GM12892 (cell line): ENCODE results near the gene CIBAR2.
"Not testable (repeated sequence)": the region's sequence is repeated elsewhere in the genome, so short reads cannot be mapped to it uniquely, and the experiment has no call there.

Source experiments
- DNase-seq: peaks from one replicate; pipeline ENCODE4 v3.0.0; 2011; ENCODE audit not compliant: insufficient read length
- FAIRE-seq: peaks from 2 replicates; lab custom pipeline; 2011; peaks lifted over from hg19 to GRCh38; lab: Jason Lieb, UNC
- POLR2A ChIP-seq: IDR thresholded peaks from 2 replicates; pipeline ENCODE4 v1.6.1; 2011; ENCODE audit warnings: low read depth, low read length, control low read depth
- POLR2AphosphoS5 ChIP-seq: IDR thresholded peaks from 2 replicates; pipeline ENCODE4 v1.6.1; 2011; ENCODE audit warnings: low read depth, low read length, control low read depth
- TAF1 ChIP-seq: IDR thresholded peaks from 2 replicates; pipeline ENCODE4 v1.6.1; 2011; ENCODE audit warnings: low read depth, mild to moderate bottlenecking, control low read depth, low read length, borderline replicate concordance

Gene CIBAR2

GRCh38 chr16:85124636-85125346 is 12.5 kb upstream of the CIBAR2 start:
- no peak for TF ChIP-seq POLR2AphosphoS5
- TF ChIP-seq TAF1, result no peak
- no peak for TF ChIP-seq POLR2A
- DNase-seq, result no peak

GRCh38 chr16:85123891-85124635 is 11.8 kb upstream of the CIBAR2 start:
- FAIRE-seq (no peak), DNase-seq (no peak)
- TF ChIP-seq POLR2AphosphoS5 (no peak), TAF1 (no peak), POLR2A (no peak)

More at GRCh38 chr16:85124636-85125346, 12.5 kb upstream of the CIBAR2 start:
- no peak for FAIRE-seq

DNA sequence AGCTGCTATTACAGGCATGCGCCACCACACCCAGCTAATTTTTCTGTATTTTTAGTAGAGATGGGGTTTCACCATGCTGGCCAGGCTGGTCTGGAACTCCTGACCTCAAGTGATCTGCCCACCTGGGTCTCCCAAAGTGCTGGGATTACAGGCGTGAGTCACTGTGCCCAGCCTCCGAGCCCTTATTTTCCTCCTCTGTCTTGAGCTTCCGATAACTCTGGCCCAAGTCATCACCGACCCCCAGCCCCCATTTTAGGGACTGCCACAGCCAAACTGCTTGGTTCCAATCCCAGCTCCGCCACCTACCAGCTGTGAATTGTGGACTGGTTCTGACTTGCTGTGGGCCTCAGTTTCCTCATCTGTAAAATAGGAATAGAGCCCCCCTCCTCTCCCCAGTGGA is 11.2 kb upstream of the CIBAR2 start:
- not testable (repeated sequence) for FAIRE-seq

GRCh38 chr16:85120006-85120340 is 7.7 kb upstream of the CIBAR2 start:
- no peak for FAIRE-seq
- no peak for DNase-seq
- TF ChIP-seq POLR2A (no peak), TAF1 (no peak)

More for the DNA sequence above, 11.2 kb upstream of the CIBAR2 start:
- not testable (repeated sequence) for DNase-seq

DNA sequence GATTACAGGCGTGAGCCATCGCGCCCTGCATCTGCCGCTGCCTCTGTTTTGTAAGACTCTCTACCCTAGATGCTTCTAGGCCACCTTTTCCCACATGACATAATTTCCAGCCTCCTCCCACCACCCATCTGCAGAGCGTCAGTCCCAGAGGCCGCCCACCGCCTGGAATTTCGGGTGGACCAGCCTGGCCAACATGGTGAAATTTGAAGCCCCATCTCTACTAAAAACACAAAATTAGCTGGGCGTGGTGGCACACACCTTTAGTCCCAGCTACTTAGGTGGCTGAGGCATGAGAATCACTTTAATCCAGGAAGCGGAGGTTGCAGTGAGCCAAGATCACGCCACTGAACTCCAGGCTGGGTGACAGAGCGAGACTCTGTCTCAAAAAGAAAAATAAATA is 5.1 kb upstream of the CIBAR2 start:
- no peak for DNase-seq
- no peak for FAIRE-seq
- TF ChIP-seq TAF1, result no peak
- TF ChIP-seq POLR2AphosphoS5, result no peak
- TF ChIP-seq POLR2A, result no peak

GRCh38 chr16:85114909-85115567 is 2.8 kb upstream of the CIBAR2 start:
- TF ChIP-seq POLR2A, result no peak
- no peak for TF ChIP-seq POLR2AphosphoS5
- TF ChIP-seq TAF1, result no peak
- peak; percentile 90 for DNase-seq
- peak; percentile 89 for FAIRE-seq

GRCh38 chr16:85113913-85114312 is 1.6 kb upstream of the CIBAR2 start:
- FAIRE-seq (no peak), DNase-seq (no peak)
- no peak for TF ChIP-seq POLR2A

- DNase-seq (no peak), FAIRE-seq (no peak)
- TF ChIP-seq POLR2AphosphoS5, result no peak
- no peak for TF ChIP-seq POLR2A
- no peak for TF ChIP-seq TAF1
Observed at GRCh38 chr16:85113168-85113733, 979 bp upstream of the CIBAR2 start.

DNA sequence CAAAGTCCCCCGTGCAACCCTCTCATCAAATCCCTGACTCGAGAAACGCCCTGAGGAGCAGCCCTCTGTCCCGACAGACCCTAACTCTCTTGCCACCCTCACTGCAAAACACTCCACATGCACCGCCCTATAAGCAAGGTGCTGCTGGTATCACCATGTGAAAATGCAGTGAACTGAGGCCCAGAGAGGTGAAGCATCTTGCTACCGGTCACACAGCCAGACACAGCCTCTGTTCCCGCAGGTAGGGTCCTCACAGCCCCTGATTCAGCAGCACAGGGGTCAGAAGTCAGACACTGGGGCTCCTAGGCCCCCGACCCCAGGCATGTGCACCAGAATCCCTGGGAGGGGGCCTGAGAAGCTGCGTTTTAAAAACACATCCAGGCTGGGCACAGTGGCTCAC is 1.1 kb downstream of the CIBAR2 start:
- FAIRE-seq, result no peak
- TF ChIP-seq TAF1 (no peak), POLR2A (no peak), POLR2AphosphoS5 (no peak)
- DNase-seq, result no peak

DNA sequence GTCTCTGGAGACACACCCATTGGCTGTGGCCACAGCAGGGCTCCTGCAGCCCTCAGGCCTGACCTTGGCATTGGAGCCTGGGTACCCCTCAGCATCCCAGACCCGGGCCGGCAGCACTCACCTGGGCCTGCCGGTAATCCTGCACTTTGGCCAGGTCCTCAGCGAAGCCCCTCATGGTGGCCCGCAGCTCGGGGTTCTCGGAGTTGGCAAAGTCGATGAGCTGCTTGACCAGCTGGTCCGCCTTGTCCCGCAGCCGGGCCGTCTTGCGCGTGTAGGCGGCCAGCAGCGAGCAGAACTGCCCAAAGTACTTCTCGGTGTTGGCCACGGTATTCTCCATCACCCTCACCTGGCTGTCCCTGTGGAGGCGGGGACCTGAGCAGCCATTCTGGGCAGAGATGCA is 2.2 kb downstream of the CIBAR2 start:
- DNase-seq (no peak), FAIRE-seq (no peak)
- no peak for TF ChIP-seq TAF1
- no peak for TF ChIP-seq POLR2AphosphoS5
- TF ChIP-seq POLR2A, result no peak

GRCh38 chr16:85107532-85107931 is 4.7 kb downstream of the CIBAR2 start:
- no peak for DNase-seq
- TF ChIP-seq POLR2AphosphoS5 (no peak), POLR2A (no peak), TAF1 (no peak)
- FAIRE-seq, result no peak
